ENCODE data around the gene FCER1G.
"Not testable (repeated sequence)": the region's sequence is repeated elsewhere in the genome, so short reads cannot be mapped to it uniquely, and the experiment has no call there.

The FCER1G gene

DNA sequence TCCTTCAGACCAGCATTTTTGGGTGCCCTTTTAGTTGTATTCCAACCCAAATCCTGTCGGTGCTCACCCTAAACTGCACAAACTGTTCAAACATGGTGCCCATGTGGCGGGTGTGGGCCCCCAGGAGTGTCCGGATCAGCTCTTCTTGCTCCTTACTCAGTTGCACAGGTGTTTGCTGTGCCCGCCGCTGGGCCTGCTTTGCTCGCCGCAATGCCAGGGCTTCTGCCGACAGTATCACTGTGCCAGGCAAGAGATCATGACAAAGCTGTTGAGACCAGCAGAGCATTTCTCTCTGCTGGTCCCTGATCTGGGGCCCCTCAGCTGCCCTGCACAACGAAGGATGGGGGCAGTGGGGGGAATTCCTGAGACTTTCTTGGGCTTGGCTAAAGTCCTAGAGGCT lies 18.0 kb downstream of the FCER1G start:
- no peak for DNase-seq (ENCODE audit: low read depth)

DNA sequence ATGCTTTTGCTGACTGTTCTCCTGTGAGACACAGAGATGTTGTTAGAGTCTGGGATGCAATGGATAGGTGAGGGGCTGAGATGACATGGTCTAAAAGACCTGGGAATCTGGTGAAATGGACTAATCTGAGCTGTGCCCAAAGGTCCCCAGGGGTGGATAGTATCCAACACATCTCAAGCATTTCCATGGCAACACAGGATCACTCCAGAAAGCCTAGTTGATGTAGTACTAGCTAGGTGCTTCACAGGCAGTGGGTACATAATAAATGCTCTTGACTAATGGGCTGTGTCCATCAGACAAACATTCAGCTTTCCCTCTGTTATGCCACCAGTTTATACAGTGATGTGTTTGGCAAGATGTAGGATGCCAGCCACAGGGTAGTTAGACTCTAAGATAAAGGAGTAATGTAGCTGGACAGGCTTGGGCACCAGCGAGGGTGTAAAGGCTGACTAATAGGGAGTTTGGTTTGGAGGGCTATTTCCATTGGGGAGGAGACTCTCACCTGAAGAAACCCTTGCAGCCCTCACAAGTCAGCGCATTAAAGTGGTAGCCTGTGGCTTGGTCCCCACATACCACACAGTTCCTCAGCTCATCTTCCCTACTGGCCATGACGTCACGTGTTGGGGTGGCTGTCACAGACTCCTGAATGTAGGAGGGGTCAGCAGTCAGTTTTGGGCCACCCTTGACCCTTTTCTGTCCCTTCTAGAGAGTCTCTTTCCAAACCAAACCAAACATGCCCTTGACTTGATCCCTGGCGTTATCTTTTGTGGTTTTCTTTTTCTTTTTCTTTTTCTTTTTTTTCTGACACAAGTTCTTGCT lies 21.1 kb downstream of the FCER1G start:
- DNase-seq (ENCODE audit: low read depth): no peak

DNA sequence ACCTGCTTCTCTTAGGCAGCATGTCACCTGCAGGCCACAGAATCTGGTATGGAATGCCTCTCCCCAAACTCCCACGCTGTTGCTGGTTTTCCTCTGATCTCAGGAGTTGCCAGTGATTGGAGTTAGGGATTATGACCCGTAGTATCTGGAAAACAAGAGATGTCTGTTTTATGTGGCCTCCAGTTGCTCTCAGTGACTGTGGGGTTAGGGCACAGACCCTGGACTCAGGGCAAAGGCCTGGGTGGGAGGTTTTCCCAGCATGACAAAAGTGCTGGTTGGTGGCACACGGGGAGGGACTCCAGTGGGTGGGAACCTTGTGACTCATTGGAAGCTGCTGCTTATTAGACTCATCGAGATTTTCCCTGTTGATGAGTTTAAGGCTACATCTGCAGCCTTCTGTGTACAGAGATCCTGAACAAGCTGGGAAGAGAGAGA lies 23.0 kb downstream of the FCER1G start, which contains the start of gene NR1I3:
Gene NR1I3, minus strand, starts transcription at position 165 of the 435 bp plus-strand sequence. CDS start 1,638 bp downstream, outside the sequence.
- no peak for DNase-seq (ENCODE audit: low read depth)

DNA sequence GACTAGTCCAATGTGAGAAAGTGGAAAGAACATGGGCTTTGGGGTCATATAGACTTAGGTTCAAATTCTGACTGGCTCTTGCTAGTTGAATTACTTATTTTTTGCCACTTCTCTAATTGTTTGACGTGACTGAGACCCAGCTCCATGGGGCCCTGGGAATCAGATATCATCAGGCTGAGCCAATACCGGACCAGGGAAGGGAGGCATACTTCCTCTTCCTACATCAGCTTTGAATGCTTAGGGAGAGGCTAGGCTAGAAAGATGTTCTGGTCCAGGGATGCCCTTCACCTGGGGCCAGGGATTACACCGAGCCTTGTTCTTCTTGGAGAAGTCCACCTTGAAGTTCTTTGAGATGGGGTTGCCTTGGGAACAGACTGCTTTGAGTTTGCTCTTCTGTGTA lies 26.6 kb downstream of the FCER1G start:
- no peak for DNase-seq (ENCODE audit: low read depth)

DNA sequence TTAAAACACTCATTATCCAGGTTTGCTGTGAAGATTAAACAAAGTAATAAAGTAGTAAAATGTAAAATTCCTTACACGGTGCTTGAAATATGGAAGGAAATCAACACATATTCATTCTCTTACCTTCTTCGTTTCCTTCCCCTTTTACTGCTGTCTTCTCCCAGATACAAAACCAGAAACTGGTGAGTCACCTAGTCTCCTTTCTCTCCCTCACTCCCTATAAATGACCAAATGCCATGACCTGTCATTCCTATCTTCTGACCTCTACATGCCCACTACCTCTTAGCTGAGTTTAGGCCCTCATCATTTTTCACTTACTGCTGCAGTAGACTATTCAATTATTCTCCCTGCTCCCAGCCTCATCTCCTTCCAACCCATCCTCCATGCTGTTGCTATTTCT lies 27.2 kb downstream of the FCER1G start:
- DNase-seq (ENCODE audit: low read depth): no peak

DNA sequence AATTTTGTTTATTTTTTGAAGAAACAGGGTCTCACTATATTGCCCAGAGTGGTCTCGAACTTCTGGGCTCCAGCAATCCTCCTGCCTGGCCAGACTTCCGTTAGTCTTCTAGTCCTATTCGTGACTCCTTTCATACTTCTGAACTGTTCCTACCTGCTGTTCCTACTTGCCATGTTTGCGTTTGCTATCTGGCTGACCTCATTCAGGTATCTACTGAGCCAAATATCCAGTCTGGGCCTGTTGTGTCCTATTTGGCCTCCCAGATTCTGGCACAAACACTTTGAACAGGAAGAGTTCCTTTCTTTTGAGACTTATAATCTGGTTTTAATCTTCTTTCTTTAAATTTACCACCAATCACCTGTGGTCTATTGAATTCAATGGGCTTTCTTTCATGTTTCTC lies 29.8 kb downstream of the FCER1G start:
- no peak for DNase-seq (ENCODE audit: low read depth)

DNA sequence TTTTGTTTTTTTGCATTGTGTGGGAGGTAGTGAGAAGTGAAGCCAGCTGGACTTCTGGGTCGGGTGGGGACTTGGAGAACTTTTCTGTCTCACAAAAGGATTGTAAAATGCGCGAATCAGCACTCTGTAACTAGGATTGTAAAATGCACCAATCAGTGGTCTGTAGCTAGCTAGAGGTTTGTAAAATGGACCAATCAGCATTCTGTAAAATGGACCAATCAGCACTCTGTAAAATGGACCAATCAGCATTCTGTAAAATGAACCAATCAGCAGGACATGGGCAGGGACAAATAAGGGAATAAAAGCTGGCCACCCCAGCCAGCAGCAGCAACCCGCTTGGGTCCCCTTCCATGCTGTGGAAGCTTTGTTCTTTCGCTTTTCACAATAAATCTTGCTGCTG lies 35.0 kb downstream of the FCER1G start:
- not testable (repeated sequence) for DNase-seq (ENCODE audit: low read depth)

DNA sequence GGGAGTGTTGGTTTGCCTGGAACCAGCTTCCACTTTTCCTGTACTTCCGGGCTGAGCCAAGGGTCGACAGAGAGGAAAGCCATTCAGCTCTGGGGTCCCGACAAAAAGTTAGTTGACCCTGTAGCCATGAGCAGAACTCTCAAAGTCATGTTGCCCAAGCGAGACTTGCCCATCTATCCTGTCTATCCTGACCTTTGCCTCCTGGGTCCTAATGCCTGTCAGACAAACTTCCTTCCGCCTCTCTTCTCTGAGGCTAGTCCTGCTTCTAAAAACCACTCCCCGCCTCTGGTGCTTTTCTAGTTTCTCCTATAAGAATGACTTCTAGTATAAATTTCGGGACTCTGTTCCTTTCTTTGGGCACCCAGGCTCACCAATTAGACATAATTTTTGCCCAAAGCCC lies 35.7 kb downstream of the FCER1G start:
- no peak for DNase-seq (ENCODE audit: low read depth)

DNA sequence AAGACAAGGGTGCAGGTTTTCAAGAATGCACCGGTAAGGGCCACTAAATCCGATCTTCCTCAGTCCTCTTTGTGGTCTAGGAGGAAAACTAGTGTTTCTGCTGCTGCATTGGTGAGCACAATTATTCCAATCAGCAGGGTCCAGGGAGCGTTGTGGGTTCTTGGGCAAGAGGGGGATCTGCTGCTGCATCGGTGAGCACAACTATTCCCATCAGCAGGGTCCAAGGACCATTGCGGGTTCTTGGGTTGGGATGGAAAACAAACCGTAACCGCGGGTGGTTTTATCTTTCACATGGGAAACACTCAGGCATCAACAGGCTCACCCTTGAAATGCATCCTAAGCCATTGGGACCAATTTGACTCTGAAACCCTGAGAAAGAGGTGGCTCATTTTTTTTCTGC lies 36.5 kb downstream of the FCER1G start:
- DNase-seq (ENCODE audit: low read depth): no peak

DNA sequence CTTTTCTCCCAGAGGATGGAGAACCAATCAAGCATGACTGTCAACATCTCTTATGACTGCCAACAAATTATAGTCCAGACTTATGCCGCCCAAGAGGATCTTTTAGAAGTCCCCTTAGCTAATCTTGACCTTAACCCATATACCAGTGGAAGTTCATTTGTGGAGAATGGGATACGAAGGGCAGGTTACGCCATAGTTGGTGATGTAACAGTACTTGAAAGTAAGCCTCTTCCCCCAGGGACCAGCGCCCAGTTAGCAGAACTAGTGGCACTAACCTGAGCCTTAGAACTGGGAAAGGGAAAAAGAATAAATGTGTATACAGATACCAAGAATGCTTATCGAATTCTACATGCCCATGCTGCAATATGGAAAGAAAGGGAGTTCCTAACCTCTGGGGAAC lies 40.2 kb downstream of the FCER1G start:
- DNase-seq (ENCODE audit: low read depth): not testable (repeated sequence)

DNA sequence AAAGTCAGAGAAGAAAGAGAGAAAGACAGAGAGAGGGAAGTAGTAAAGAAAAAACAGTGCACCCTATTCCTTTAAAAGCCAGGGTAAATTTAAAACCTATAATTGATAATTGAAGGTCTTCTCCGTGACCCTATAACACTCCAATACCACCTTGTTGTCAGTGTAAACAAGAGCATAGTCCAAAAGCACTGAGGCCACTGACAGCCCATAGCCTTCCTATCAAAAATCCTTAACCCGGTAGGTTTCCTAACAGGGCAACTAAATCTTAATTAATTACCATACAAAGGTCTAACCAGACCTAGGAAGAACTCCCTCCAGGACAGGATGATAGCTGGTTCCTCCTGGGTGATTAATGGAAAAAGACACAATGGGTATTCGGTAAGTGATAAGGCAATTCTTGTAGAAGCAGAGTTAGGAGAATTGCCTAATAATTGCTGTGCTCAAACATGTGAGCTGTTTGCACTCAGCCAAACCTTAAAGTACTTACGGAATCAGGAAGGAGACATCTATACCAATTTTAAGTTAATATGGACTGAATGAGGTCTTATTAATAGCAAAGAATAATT lies 40.9 kb downstream of the FCER1G start:
- DNase-seq (ENCODE audit: low read depth): not testable (repeated sequence)

DNA sequence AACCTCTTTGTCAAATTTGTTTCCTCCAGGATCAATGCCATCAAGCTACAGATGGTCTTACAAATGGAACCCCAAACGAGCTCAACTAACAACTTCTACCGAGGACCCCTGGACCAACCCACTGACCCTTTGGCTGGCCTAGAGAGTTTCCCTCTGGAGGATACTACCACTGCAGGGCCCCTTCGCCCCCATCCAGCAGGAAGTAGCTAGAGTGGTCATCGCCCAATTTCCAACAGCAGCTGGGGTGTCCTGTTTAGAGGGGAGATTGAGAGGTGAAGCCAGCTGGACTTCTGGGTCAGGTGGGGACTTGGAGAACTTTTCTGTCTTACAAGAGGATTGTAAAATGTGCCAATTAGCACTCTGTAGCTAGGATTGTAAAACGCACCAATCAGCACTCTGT lies 42.0 kb downstream of the FCER1G start:
- not testable (repeated sequence) for DNase-seq (ENCODE audit: low read depth)

DNA sequence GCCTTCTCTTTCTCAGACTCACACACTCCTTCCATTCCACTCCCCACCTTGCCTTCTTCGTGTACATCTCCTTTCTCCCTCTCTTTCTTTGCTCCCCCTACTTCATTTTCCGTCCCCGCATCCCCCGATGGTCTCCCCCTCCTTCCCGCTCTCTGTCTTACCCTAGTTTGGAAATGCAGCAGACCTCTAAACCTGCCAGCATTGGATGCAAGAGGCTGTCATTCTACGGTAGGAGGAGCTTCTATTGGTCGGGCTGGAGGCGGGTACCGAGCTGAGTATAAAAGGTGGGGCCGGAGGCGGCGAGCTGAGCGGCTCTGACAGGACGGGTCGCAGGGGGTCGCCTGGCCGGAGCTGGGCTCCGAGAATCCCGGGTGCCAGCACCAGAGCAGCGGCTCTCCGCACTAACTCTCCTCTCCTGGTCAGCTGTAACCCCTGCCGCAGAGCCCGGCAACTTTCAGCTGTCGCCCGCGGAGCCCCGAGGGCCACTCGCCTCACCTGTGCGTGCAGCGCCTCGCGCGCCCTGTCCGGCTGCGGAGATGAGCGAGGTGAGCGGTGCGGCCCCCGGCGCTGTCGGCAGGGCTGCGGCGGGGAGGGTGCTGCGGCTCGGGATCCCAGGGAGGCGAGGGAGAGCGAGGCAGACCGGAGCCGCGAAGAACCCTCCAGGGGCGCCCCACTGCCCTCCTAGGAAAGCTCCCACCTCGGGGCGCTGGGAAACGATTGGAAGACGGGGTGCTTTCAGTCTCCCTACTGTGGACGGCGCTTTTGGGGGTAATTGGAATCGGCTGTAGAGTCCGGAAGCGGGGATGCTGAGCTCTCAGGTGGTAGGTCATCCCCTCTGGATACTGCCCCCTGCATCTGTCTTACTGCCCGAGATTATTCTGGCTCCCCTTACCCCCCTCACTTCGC lies 43.6 kb downstream of the FCER1G start, which contains the start of gene PCP4L1:
Gene PCP4L1, plus strand, starts transcription at position 307 of the 906 bp plus-strand sequence. Its CDS starts 230 bp downstream, at position 537.
- peak; percentile 15 for DNase-seq (ENCODE audit: low read depth)

DNA sequence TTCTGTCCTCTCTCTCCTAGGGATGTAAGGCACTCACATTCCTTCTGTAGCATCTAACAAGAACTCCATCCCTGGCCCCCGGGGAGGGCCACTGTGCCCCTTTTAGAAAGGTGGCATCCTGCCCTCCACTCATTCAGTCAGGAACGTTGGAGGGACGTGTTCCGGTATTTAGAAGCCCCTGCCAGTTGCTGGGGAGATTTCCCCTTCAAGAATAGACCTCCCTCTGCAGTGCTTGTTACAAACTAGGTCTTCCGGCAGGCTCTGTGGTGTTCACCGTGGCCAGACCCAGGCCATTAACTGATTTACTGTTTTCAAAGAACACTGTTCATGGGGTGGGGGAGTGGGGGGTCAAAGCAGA lies 44.2 kb downstream of the FCER1G start:
- no peak for DNase-seq (ENCODE audit: low read depth)

DNA sequence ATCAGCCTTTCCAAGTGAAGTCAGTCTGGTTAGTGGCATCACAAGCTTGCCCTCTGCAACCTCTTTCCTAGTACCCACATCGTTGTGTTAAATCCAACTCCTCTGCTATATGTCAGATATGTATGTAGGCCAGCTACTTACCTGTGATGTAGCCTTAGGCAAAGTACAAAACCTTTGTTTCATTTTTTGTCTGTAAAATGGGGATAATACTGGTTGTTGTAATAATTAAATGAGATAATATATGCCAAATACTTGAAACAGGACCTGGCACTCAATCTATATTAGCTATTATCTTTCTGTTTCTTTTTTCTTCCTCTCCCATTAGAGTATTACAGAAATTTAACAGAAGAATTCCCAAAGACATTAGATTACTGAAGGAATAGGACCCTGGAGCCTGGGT lies 44.7 kb downstream of the FCER1G start:
- DNase-seq (ENCODE audit: low read depth): no peak

DNA sequence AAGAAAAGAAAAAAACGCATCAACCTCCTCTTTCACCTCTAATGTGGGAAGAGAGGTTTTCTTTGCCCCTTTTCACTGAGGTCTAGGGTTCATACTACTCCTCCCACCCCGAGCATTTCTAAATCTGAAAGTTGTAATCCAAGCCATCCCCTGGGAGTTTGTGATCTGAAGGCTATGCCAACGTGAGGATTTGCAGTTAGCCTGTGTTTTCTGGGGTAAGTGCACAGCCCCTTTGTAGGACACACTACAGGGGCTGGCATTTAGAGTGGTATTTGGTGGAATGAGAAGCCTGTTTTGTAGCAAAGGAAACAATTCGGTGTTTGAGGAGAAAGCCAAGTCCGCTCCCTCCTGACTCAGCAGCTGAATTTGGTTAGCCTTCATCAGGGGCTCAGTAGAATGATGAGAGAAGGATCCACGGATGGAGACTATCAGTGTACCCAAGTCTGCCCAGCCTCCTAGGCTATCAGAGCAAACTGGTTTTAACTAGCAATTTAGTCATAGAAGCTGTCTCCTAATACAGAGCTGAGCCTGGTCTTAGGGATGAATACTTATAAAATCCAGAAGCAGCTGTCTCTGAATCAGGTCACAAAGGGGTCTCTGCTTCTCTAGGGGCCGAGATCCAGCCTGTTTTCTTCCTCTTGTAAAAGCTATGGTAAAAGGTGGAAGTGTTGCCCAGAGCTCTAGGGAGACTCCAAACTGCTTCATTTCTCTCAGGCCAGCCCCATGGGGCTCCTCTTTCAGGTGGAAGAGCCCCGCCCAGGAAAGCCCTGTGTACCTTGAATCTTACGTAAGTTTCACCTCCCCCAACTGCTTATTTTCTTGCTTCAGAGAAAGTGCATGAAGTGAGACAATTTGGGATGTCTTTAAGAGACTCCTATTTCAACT lies 45.5 kb downstream of the FCER1G start:
- DNase-seq (ENCODE audit: low read depth): no peak

DNA sequence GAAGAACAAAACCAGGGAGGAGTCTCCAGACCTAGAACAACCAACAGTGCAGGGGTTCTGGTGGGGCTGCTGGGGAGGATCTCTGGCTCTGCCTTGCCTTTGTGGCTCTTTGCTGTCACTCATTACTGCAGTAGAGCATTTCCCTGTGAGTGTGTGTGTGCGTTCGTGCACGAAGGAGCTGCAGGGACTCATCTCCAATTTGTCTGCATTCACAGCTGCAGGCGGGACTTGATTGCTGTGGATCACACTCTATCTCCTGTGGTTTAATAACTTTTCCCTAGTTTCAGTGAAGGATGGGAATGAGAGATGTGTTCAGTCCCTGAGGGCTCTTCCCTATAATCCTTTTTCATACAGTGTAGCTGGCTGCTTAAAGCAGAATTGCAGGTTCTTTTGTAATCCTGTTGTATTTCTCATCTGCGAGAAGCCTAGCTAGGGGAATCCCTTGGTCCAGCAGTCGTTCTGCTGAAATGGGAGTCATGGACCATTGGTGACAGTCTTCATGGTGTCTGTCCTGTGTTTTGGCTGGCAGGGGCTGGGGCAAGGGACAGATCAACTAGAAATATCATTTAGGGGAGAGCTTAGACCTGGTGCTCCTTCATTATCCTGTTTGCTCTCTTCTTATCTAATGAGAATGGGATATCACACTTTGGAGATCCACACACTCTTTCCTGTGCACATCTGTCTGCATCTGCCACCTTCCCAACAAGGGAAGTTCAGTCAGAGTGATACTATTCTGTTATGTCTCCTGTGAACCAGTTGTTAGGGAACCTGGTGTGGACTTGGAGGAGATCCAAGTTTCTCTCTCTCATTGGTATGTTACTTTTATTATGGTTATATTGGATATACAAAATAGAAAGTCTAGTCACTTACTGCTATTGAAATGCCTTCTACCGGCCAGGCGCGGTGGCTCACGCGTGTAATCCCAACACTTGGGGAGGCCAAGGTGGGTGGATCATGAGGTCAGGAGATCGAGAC lies 46.5 kb downstream of the FCER1G start:
- no peak for DNase-seq (ENCODE audit: low read depth)

DNA sequence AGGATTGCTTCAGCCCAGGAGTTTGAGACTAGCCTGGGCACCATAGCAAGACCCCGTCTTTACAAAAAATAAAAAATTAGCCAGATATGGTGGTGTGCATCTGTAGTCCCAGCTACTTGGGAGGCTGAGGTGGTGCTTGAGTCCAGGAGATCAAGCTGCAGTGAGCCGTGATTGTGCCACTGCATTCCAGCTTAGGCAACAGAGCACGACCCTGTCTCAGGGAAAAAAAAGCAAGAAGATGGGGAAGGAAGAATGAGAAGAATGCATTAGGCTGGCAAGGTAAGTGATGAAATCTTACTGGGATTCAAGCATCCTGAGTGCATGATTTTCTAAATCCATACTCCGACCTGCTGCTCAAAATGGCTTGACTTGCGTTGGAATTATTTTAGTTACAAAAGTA lies 50.2 kb downstream of the FCER1G start:
- DNase-seq (ENCODE audit: low read depth): no peak

DNA sequence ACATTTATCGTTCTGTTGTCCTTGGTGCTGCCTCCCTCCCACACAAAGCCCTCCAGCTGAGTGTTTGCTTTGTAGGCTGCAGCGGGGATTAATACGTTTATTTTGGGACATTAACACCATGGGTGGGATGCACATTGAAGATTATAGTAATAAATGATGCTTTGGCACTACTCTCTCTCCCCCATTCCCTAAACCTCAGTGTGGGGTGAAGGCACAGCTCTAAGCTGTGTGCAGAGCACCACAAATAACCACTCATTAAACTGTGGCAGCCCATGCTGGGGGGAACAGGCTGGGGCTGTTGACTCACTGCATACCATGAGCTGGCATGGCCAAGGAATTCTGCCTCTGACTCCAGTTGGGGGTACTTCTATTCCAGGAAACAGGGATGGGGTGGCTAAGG lies 51.1 kb downstream of the FCER1G start:
- DNase-seq (ENCODE audit: low read depth): no peak

DNA sequence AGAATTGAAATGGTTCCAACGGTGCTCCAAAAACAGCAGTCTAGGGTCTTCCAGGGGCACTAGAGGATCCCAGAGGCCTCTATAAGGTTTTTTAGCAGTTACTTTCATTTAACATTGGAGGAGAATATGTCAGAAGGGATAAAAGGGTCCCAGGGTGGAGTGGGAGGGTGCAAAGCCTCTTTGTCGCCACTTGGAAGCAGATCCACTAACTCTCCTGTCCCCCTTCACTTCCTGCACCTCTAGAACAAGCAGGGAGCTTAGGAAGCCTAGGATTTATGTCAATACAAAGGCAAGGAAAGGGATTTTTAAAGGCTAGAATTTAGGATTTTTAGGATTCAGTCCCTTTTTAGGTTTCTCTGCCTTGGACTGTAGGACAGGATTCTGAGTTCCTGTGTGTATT lies 51.7 kb downstream of the FCER1G start:
- no peak for DNase-seq (ENCODE audit: low read depth)
